ENCODE data around the gene ACADS. TPM values are rescaled to one million over a fixed set of nuclear protein-coding genes. Genes with fewer than 3 reads are reported as not detected.
"Not testable (repeated sequence)": the region's sequence is repeated elsewhere in the genome, so short reads cannot be mapped to it uniquely, and the experiment has no call there.

The ACADS gene
- total RNA-seq, 1 donor from 2014 or later, result 36.9 TPM

DNA sequence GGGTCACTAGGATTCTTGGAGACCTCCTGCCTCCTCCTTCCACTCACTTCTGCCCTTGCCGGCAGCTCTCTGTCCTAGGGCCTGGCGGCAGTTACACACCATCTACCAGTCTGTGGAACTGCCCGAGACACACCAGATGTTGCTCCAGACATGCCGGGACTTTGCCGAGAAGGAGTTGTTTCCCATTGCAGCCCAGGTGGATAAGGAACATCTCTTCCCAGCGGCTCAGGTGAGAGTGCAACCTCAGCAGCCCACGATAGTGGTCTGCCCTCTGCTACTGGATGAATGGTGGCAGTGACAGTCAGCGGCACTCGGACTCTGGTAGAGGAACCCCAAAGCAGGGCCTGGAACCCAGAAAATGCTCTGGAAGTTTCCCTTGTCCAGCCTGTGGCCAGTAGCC lies 1.3 kb downstream of the ACADS start:
- no peak for DNase-seq (ENCODE audit: low spot score)

DNA sequence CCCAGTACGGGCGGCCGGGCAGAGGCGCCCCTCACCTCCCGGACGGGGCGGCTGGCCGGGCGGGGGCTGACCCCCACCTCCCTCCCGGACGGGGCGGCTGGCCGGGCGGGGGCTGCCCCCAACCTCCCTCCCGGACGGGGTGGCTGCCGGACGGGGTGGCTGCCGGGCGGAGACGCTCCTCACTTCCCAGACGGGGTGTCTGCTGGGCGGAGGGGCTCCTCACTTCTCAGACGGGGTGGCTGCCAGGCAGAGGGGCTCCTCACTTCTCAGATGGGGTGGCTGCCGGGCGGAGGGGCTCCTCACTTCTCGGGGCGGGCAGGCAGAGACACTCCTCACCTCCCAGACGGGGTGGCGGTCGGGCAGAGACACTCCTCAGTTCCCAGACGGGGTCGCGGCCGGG lies 6.6 kb downstream of the ACADS start:
- DNase-seq (ENCODE audit: low spot score), result not testable (repeated sequence)

DNA sequence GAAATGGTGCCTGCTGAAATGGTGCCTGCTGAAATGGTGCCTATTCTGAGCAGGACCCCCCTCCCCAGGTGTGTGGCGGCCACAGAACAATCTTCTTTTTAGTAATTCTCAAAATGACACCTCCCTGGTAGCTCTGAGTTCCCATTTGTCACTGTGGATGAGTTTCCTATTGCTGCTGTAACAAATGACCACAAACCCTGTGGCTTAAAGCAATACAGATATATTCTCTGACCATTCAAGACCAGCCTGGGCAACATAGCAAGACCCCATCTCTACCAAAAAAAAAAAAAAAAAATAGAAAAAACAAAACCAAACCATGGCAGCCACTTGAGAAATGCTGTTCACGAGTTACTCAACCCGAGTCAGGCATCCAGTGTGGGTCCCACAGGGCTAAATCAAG lies 7.9 kb downstream of the ACADS start:
- DNase-seq (ENCODE audit: low spot score), result no peak

DNA sequence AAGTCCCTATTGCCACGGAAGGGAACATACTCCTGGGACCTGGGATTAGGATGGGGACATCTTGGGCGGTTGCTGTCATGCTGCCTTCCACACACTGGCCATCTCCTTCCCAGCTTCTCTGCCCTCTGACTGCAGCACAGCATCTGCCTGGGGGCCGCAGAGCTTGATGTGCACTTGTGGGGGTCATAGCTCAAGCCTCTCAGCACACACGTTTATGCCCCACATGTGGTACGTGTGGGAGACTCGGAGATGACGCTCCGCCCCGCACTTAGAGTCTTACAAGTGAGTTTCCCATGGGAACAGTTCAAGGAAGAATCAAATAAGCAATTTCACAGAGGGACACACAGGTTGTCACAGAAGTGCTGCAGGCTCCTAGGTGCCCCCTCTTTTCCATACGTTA lies 8.6 kb downstream of the ACADS start:
- no peak for DNase-seq (ENCODE audit: low spot score)

DNA sequence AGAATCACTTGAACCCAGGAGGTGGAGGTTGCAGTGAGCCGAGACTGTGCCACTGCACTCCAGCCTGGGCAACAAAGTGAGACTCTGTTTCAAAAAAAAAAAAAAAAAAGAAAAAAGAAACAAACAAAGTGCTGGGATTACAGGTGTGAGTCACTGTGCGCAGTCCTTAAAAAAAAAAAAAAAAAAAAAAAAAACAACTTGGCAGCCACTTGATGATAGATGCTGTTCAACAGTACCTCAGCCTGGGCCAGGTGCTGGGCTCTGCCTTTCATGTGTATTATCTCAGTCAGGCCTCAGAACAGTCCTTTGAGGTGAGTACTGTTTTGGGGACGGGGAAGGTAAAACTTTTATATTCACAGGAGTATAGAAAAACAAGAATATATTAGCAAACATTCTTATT lies 9.6 kb downstream of the ACADS start:
- DNase-seq (ENCODE audit: low spot score), result no peak

DNA sequence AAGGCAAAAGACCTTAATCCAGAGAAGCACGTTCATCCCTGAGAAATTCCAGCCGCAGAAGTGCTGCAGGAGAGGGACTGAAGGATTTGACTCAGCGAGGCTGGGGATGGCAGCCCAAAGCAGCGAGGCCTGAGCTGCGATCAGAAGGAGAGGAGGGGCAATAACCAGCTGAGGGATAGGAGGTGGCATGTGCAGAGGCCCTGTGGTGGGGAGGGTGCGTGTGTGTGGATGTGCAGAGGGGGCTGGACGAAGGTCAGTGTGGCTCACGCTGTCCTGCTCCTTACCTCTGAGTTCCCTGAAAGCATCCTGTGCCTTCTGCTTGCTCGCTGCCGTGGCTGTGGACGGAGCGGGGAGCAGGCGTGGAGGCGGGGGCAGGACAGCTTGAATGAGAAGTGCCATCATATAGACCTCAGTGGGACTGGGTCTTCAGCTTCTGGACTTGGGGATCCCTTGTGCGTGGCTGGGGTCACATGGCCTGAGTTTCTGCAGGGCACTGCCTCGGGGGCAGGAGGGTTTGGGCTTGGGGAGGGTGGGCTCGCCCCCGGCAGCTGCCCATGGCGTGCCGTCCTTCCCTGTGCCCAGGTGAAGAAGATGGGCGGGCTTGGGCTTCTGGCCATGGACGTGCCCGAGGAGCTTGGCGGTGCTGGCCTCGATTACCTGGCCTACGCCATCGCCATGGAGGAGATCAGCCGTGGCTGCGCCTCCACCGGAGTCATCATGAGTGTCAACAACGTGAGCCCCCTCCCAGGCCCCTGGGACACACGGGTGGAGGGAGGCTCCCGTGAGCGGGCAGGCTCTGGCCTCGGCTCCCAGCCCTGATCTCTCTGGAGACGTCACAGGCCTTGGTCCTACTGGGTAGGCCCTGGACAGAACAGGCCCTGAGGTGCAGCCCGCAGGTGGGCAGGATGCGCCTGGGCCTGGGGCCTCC lies 11.0 kb downstream of the ACADS start:
- DNase-seq (ENCODE audit: low spot score), result no peak

DNA sequence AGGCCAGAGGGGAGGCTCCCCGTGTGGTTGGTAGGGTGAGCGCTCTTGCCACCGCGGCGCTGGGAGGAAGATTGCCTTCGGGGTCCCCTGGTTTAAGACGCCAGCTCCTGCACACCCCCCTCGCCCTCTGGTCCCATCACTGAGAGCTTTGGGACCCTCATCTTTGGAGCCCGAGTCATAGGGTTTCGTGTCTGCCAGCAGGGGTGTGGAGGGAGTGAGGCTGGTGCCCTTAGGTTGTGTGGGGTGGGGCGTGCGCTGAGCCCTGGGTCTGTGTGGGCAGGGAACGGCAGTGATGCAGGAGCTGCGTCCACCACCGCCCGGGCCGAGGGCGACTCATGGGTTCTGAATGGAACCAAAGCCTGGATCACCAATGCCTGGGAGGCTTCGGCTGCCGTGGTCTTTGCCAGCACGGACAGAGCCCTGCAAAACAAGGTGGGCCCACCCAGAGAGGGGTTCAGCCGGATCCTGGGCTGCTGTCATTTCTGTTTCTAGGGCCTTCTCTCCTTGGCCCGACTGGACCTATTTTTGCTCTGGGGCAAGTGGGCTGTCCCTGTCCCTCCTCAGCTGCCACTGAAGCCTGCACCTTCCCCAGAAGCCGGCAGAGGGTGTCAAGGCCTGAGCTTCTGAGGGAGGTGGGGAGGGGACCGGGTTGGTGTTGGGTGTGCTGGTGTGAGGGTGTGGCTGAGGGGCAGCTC lies 12.1 kb downstream of the ACADS start:
- DNase-seq (ENCODE audit: low spot score), result no peak

DNA sequence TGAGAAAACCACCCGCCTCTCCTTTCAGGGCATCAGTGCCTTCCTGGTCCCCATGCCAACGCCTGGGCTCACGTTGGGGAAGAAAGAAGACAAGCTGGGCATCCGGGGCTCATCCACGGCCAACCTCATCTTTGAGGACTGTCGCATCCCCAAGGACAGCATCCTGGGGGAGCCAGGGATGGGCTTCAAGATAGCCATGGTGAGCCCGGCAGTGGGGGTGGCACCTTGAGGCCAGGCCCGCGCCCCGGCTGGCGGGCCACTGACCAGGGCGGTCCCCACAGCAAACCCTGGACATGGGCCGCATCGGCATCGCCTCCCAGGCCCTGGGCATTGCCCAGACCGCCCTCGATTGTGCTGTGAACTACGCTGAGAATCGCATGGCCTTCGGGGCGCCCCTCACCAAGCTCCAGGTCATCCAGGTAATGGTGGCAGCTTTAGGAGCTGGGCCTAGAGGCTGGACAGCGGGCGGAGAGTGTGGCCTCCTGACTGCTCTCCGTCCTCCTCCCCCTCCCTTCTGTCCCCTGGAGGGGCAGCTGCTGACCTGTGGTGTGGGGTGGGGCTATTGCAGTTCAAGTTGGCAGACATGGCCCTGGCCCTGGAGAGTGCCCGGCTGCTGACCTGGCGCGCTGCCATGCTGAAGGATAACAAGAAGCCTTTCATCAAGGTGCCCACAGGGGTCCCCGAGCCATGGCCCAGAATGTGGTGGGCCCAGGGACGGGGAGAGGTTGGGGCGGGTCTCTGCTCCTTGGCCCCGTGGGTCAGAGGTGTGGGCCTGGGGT lies 12.8 kb downstream of the ACADS start:
- DNase-seq (ENCODE audit: low spot score), result no peak

DNA sequence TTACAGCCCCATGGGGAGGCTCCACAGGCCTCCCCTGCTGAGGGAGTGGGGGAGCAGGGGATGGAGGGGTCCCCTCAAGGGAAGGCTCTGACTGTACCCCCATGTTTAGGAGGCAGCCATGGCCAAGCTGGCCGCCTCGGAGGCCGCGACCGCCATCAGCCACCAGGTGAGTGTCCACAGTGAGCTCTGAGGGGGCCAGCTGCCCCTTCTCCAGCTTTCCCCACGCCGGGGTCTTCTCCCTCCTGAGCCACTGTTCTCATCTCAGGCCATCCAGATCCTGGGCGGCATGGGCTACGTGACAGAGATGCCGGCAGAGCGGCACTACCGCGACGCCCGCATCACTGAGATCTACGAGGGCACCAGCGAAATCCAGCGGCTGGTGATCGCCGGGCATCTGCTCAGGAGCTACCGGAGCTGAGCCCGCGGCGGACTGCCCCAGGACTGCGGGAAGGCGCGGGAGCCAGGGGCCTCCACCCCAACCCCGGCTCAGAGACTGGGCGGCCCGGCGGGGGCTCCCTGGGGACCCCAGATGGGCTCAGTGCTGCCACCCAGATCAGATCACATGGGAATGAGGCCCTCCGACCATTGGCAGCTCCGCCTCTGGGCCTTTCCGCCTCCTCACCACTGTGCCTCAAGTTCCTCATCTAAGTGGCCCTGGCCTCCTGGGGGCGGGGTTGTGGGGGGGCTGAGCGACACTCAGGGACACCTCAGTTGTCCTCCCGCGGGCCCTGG lies 13.6 kb downstream of the ACADS start:
- no peak for DNase-seq (ENCODE audit: low spot score)

DNA sequence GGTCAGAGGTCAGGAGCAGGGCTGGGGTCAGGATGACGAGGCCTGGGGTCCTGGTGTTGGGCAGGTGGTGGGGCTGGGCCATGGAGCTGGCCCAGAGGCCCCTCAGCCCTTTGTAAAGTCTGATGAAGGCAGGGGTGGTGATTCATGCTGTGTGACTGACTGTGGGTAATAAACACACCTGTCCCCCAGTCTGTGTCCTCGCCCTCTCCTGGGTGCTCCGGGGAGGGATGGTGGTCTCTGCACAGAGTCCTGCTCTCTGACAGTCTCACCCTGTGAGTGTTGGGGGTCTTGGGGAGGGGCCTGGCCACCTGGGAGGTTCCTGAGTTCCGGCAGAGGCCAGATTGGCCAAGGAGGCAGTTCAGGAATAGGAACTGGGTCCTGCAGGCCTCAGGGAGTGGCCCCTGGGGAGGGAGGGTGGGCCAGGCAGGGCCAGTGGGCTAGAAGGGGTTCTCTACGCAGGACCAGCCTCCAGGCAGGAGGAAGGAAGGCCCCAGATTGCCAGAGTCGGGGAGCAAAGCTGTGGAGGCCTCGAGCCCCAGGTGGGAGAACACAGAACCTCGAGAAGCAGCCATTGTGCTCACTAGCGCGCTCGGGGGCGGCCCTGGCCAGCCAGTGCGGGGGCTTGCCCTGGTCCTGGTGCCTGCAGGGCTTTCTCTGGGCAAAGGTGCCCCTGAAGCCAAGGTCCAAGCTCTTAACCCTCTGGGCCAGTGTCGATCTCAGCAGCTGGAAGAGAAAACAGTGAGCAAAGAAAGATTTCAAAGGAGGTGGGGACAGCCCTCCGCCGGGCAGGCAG lies 14.4 kb downstream of the ACADS start:
- DNase-seq (ENCODE audit: low spot score), result no peak

DNA sequence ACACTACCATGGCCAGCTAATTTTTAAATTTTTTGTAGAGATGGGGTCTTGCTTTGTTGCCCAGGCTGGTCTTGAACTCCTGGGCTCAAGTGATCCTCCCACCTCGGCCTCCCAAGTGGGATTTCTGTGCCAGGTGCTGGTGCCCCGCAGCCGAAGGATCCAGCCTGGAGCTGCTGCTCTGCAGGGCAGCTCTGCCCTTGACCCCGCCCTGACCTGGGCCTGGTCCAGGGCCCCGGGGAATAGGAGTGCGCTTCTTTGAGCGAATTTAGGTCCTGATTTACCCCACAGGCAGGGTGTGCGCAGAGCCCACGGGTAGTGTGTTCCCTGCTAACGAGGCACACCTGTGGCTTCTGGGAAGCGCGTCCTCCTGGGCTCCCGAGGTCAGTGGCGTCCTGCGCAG lies 15.2 kb downstream of the ACADS start:
- no peak for DNase-seq (ENCODE audit: low spot score)

DNA sequence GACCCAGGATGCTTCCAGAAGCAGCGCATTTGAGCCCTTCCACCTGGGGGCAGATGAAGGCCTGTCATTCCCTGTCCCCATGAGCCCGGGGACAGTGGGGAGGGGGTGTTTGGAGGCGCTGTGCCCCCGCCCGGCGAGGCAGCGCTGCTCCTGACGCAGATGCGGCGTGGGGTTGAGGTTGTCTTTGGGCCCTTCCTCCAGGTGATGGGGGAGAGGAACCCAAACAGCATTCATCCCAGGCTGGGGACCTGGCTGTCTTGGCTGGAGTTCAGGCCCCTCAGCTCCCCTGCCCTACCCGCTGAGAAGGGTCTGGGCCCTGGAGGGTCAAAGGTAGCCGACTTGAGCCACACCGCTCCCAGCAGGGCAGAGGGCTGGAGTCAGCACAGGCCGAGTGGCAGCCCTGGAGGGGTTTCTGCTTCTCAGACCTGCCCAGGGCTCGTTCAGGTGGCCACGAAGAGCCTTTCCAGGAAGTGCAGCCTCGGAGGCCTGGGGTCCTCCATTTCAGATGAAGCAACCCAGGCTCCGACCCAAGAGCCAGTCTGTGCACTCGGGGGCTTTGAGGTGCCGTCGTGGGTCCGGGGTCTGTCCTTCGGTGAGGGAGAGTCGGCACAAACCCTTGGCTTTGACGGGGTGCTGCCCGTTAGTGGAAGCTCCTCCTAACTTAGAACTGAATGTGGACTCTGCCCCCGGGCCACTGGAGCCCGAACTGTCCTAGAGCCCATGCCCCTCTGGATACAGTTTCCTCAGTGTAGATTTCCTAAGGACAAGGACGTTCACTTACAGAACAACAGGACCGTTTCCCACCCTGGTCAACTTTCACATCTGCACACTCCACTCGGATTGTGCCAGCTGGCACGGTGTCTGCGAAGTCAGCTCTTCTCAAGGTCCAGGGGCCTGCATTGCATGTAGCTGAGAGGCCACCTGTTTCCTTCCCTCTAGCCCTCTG lies 16.1 kb downstream of the ACADS start:
- no peak for DNase-seq (ENCODE audit: low spot score)

DNA sequence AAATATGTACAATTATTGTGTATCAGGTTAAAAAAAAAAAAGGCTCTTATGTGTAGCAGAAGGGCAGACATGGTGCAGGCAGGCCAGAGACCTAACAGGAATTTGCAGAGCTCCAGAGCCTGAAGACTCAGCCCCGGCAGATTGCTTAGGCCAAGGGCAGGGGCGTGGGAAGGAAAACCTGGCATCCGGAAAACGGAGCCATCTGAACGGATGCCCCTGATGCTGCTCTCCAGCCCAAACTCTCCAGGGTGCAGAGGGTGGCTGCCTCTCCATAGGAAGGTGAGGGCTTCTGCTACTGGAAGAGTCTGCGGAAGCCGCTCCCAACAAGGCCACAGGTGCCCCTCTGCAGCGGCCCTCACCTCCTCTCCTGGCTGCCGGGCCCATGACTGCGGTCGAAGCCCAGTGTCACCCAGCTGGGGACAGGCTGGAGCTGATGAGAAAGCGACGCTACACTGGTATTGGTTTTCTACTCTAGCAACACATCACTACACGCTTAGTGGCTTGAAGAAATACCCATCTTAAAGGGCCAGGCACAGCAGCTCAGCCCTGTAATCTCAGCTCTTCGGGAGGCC lies 19.4 kb downstream of the ACADS start:
- DNase-seq (ENCODE audit: low spot score), result no peak

DNA sequence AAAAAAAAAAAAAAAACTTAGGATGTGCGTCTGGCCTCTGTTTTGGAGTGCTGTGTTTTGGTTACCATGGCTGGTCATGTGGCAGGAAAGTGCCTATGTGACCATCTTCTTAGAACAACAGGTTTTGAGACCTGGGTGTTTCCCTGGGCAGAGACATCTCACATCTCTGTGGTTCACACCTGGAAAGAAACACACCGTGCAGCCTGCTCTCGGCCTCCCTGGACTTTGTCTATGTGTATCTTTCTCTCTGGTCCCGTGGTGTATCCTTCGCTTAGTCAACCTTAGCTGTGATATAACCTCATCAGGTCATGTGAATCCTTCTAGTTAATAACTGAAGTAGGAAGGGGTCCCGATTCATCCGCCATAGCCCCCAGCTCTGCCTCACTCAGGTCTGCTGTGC lies 22.6 kb downstream of the ACADS start:
- DNase-seq (ENCODE audit: low spot score), result no peak

DNA sequence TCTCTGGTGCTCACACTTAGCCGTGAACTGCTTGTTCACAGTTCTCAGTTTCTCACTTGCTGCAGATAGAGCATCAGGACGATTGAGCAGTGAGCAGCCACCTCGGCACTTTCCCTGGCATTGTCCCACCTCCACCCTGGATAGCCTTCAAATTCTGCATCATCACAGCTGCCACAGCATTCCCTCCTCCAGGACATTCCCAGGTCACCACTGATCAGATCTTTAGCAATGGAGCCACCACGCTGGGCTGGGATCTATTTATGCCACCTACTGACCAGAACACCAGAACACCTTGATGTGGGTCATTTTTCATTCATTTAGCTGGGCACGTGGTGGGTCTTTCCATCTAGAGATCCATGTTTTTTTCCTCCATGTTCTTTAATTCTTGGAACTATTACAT lies 23.6 kb downstream of the ACADS start:
- no peak for DNase-seq (ENCODE audit: low spot score)

DNA sequence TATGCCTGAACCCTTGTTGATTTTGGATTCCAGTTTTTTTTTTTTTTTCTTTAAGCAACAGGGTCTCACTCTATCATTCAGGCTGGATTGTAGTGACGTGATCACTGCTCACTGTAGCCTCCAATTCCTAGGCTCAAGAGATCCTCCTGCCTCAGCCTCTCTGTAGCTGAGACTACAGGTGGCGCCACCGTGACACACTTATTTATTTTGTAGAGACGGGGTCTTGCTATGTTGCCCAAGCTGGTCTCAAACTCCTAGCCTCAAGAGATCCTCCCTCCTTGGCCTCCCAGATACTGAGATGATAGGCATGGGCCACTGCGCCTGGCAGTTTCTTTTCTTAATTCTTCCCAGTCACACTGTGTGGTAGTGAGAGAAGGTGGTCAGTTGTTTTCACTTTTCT lies 25.2 kb downstream of the ACADS start:
- DNase-seq (ENCODE audit: low spot score), result no peak

DNA sequence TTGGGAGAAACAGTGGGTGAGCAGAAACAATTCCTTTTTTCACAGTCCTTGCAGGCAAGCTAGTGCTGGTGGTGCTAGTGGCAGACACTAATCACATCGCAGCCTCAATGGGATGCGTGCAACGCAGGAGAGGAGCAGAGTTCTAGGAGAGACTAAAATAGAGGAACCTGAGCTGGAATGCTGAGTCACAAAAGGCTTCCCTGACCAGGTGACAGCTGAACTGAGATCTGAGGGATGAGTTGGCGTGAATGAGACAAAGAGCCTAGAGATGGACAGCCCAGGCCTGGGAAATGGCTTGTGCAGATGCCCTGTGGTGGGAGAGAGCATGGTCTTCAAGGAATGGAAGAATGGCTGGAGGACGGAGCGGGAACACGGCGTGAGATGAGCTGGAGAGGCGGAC lies 25.8 kb downstream of the ACADS start:
- no peak for DNase-seq (ENCODE audit: low spot score)

DNA sequence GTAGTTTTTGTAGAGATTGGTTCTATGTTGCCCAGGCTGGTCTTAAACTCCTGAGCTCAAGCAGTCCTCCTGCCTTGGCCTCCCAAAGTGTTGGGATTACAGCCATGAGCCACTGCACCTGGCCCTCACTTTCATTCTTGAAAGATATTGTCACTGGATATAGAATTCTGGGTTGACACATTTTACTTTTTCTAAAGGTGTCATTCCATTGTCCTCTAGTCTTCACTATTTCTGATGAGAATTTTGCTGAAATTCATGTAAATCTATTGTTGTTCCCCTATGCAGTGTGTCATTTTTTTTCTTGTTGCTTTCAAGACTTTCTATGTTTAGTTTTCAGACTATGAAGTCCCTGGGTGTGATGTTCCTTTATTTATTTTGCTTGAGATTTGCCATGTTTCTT lies 29.2 kb downstream of the ACADS start:
- DNase-seq (ENCODE audit: low spot score), result no peak

DNA sequence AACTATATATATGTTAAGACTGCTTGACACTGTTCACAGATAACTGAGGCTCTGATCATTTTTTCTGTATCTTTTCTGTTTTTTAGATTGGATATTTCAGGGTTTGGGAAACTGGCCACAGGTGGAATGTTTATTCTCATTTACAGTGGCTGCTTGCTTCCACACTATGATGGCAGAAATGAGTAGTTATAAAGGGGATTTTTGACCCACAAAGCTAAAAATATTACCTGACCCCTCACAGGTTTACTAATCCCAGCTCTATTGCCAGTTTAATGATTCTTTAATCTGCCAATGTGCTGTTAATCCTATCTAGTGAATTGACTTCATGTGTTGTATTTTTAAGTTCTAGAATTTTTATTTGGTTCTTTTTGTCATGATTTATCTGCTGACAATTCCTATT lies 29.6 kb downstream of the ACADS start:
- no peak for DNase-seq (ENCODE audit: low spot score)

Data from mucosa of gallbladder (tissue), 1 donor.